Neural cell (in vitro differentiated cells): ENCODE measurements around the gene FBXO8. TPM values are rescaled to one million over a fixed set of nuclear protein-coding genes. Genes with fewer than 3 reads are reported as not detected.

Source experiments
- H2AFZ ChIP-seq: fragments of 200-600, 300-800 bp; sonication (generic), shearing (Covaris generic); 2 replicates; pipeline ENCODE4 v1.6.0; 2014; ENCODE audit warnings: low read depth, mild to moderate bottlenecking, antibody characterized with exemption, low read length, moderate library complexity
- H3F3A ChIP-seq: fragments of 200-600 bp; shearing (Covaris generic); 2 replicates; pipeline ENCODE4 v1.6.1; 2016; ENCODE audit warnings: mild to moderate bottlenecking, moderate library complexity, mixed read lengths, antibody characterized with exemption, low read length; ENCODE audit not compliant: insufficient read depth, poor library complexity, severe bottlenecking
- H3K27ac ChIP-seq: fragments of 200-600, 300-800 bp; sonication (generic), shearing (Covaris generic); 2 replicates; pipeline ENCODE4 v1.5.1; 2014; ENCODE audit warnings: mild to moderate bottlenecking, low read length, moderate library complexity
- H3K27me3 ChIP-seq: fragments of 300-800, 200-600 bp; sonication (generic), shearing (Covaris generic); 2 replicates; pipeline ENCODE4 v1.6.0; 2014; ENCODE audit warnings: mild to moderate bottlenecking, low read depth, low read length, moderate library complexity; ENCODE audit not compliant: insufficient read depth
- H3K36me3 ChIP-seq: fragments of 300-800, 200-600 bp; sonication (generic), shearing (Covaris generic); 2 replicates; pipeline ENCODE4 v1.5.1; 2014; ENCODE audit warnings: mild to moderate bottlenecking, antibody characterized with exemption, low read length, moderate library complexity; ENCODE audit not compliant: insufficient read depth
- H3K4me2 ChIP-seq: fragments of 300-800, 200-600 bp; sonication (generic), shearing (Covaris generic); 2 replicates; pipeline ENCODE4 v1.6.0; 2014; ENCODE audit warnings: mild to moderate bottlenecking, low read length
- H3K4me3 ChIP-seq: fragments of 300-800, 200-600 bp; sonication (generic), shearing (Covaris generic); 2 replicates; pipeline ENCODE4 v1.5.1; 2014; ENCODE audit warnings: mild to moderate bottlenecking, low read length, moderate library complexity
- H3K79me2 ChIP-seq: fragments of 200-600 bp; shearing (Covaris generic); replicated peaks from 2 replicates; pipeline ENCODE4 v1.6.0; 2014; ENCODE audit warnings: mild to moderate bottlenecking, low read length, moderate library complexity; ENCODE audit not compliant: insufficient read depth
- H3K9ac ChIP-seq: fragments of 300-800, 200-600 bp; sonication (generic), shearing (Covaris generic); 2 replicates; pipeline ENCODE4 v1.6.1; 2016; ENCODE audit warnings: mild to moderate bottlenecking, low read length, mixed read lengths
- H3K9me2 ChIP-seq: fragments of 200-600 bp; shearing (Covaris generic); 2 replicates; pipeline ENCODE4 v1.6.1; 2016; ENCODE audit warnings: mild to moderate bottlenecking, low read length, mixed read lengths; ENCODE audit not compliant: insufficient read depth
- H3K9me3 ChIP-seq: fragments of 200-600, 300-800 bp; sonication (generic), shearing (Covaris generic); 2 replicates; pipeline ENCODE4 v1.6.1; 2016; ENCODE audit warnings: mild to moderate bottlenecking, mixed run types, low read length, moderate library complexity, mixed read lengths
- H4K20me1 ChIP-seq: fragments of 200-600 bp; shearing (Covaris generic); 2 replicates; pipeline ENCODE4 v1.6.1; 2016; ENCODE audit warnings: mild to moderate bottlenecking, mixed run types; ENCODE audit not compliant: insufficient read depth
- EP300 ChIP-seq: fragments of 450-650 bp; conservative IDR thresholded peaks from 2 replicates; pipeline ENCODE4 v1.6.1; 2014; ENCODE audit warnings: antibody characterized with exemption, mild to moderate bottlenecking, moderate library complexity; ENCODE audit not compliant: poor library complexity, severe bottlenecking
- EZH2 ChIP-seq: fragments of 200-600, 300-800 bp; shearing (Covaris generic), sonication (generic); IDR thresholded peaks from 2 replicates; pipeline ENCODE4 v1.6.1; 2014; ENCODE audit warnings: antibody characterized with exemption, low read length, borderline replicate concordance, mild to moderate bottlenecking; ENCODE audit not compliant: insufficient read depth, poor library complexity, severe bottlenecking
- MXI1 ChIP-seq: fragments of 450-650 bp; conservative IDR thresholded peaks from 2 replicates; pipeline ENCODE4 v1.6.1; 2014; ENCODE audit warnings: antibody characterized with exemption, mild to moderate bottlenecking; ENCODE audit not compliant: poor library complexity, severe bottlenecking
- POLR2AphosphoS5 ChIP-seq: IDR thresholded peaks from 2 replicates; pipeline ENCODE4 v1.6.1; 2012
- RAD21 ChIP-seq: fragments of 450-650 bp; conservative IDR thresholded peaks from 2 replicates; pipeline ENCODE4 v1.6.1; 2014; ENCODE audit warnings: antibody characterized with exemption, mild to moderate bottlenecking, moderate library complexity
- SMC3 ChIP-seq: fragments of 450-650 bp; conservative IDR thresholded peaks from 2 replicates; pipeline ENCODE4 v1.6.1; 2014; ENCODE audit warnings: antibody characterized with exemption, mild to moderate bottlenecking, moderate library complexity; ENCODE audit not compliant: poor library complexity
- TAF1 ChIP-seq: IDR thresholded peaks from 2 replicates; pipeline ENCODE4 v1.6.1; 2012; ENCODE audit warnings: low read depth
- polyA plus RNA-seq: library from polyadenylated mRNA; depleted of rRNA; stranded (reverse); fragments of >200 nt; gene quantifications from 2 replicates; pipeline ENCODE4 v1.2.3, GENCODE V29; 2014
- TF ChIP-seq, protein P1 (sequence below): IDR thresholded peaks from 2 replicates; pipeline ENCODE4 v1.6.1; 2012; ENCODE audit warnings: borderline replicate concordance
- TF ChIP-seq, protein P2 (sequence below): fragments of 450-650 bp; IDR thresholded peaks from 2 replicates; pipeline ENCODE4 v1.5.1; 2014; ENCODE audit warnings: antibody characterized with exemption, mild to moderate bottlenecking, moderate library complexity; ENCODE audit not compliant: poor library complexity, severe bottlenecking

Gene FBXO8
- polyA plus RNA-seq, 1 donor from 2014 or later = 29.3 TPM

DNA sequence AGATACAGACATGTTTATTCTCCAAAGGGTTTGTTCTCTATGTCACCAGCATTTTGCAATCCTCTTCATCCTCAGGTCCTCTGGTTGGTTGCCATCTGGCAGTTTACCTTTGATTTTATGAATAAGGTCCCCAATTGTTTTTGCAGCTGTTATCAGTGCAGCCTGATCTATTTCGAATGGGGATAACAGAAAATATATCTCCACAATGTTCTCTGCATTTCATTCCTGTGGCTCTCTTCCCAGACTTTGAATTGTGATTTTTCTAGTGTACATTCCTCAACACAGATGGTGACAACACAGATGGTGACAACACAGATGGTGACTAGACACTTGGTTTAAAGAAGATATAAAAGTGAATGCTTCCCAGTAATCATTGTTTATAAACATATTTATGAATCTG lies 74.1 kb downstream of the FBXO8 start:
- no peak overlapping the region for H2AFZ ChIP-seq

DNA sequence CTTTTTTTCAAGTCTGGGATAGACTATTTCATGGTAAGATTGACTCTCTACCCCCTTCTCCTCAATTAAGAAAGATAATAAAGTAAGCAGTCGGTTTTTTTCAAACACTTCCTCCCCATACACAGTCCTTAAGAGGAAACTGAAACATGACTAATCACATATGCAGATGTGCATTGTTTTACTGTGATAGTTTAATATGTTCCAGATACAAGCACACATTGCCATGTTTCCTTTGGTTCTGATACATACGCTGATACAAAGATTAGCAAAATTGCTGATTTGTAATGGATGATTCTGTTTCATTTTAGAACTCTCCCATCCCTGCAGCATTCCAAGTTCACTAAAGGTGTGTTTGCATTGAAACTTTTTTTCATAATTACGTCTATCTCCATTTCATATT lies 76.1 kb downstream of the FBXO8 start:
- Histone ChIP-seq H3K9ac (no peak overlapping the region), H3F3A (no peaks in the 10 kb centered on the region), H3K4me2 (no peak overlapping the region), H2AFZ (no peak overlapping the region), H3K9me2 (no peaks in the 10 kb centered on the region), H3K27ac (no peak overlapping the region), H3K4me3 (no peak overlapping the region), H3K27me3 (peaks cover 43% of the 10 kb centered on the region), H3K79me2 (no peaks in the 10 kb centered on the region), H3K9me3 (no peaks in the 10 kb centered on the region), H4K20me1 (no peaks in the 10 kb centered on the region), H3K36me3 (no peaks in the 10 kb centered on the region)
- TF ChIP-seq EP300 = no peak
- TF ChIP-seq POLR2AphosphoS5 = no peak
- no peak for TF ChIP-seq RAD21
- no peak for TF ChIP-seq EZH2
- TF ChIP-seq, protein P1, sequence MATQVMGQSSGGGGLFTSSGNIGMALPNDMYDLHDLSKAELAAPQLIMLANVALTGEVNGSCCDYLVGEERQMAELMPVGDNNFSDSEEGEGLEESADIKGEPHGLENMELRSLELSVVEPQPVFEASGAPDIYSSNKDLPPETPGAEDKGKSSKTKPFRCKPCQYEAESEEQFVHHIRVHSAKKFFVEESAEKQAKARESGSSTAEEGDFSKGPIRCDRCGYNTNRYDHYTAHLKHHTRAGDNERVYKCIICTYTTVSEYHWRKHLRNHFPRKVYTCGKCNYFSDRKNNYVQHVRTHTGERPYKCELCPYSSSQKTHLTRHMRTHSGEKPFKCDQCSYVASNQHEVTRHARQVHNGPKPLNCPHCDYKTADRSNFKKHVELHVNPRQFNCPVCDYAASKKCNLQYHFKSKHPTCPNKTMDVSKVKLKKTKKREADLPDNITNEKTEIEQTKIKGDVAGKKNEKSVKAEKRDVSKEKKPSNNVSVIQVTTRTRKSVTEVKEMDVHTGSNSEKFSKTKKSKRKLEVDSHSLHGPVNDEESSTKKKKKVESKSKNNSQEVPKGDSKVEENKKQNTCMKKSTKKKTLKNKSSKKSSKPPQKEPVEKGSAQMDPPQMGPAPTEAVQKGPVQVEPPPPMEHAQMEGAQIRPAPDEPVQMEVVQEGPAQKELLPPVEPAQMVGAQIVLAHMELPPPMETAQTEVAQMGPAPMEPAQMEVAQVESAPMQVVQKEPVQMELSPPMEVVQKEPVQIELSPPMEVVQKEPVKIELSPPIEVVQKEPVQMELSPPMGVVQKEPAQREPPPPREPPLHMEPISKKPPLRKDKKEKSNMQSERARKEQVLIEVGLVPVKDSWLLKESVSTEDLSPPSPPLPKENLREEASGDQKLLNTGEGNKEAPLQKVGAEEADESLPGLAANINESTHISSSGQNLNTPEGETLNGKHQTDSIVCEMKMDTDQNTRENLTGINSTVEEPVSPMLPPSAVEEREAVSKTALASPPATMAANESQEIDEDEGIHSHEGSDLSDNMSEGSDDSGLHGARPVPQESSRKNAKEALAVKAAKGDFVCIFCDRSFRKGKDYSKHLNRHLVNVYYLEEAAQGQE = no peak
- no peak for TF ChIP-seq SMC3
- no peak for TF ChIP-seq TAF1
- TF ChIP-seq, protein P2, sequence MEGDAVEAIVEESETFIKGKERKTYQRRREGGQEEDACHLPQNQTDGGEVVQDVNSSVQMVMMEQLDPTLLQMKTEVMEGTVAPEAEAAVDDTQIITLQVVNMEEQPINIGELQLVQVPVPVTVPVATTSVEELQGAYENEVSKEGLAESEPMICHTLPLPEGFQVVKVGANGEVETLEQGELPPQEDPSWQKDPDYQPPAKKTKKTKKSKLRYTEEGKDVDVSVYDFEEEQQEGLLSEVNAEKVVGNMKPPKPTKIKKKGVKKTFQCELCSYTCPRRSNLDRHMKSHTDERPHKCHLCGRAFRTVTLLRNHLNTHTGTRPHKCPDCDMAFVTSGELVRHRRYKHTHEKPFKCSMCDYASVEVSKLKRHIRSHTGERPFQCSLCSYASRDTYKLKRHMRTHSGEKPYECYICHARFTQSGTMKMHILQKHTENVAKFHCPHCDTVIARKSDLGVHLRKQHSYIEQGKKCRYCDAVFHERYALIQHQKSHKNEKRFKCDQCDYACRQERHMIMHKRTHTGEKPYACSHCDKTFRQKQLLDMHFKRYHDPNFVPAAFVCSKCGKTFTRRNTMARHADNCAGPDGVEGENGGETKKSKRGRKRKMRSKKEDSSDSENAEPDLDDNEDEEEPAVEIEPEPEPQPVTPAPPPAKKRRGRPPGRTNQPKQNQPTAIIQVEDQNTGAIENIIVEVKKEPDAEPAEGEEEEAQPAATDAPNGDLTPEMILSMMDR = no peak

More for the DNA sequence above, 74.1 kb downstream of the FBXO8 start:
- Histone ChIP-seq H3K4me2 (no peak overlapping the region), H3K27me3 (peaks cover 61% of the 10 kb centered on the region), H3K79me2 (no peaks in the 10 kb centered on the region), H3K9me2 (no peaks in the 10 kb centered on the region), H4K20me1 (no peaks in the 10 kb centered on the region), H3K4me3 (no peak overlapping the region), H3K27ac (no peak overlapping the region), H3K9me3 (no peaks in the 10 kb centered on the region), H3F3A (no peaks in the 10 kb centered on the region), H3K9ac (no peak overlapping the region), H3K36me3 (no peaks in the 10 kb centered on the region)
- TF ChIP-seq EP300 (no peak), RAD21 (no peak), MXI1 (no peak), EZH2 (no peak), POLR2AphosphoS5 (no peak), TAF1 (no peak), SMC3 (no peak)
- TF ChIP-seq, protein P1 = no peak
- TF ChIP-seq, protein P2 = no peak
